Measurements from ENCODE around the gene ENO1.

GRCh38 chr1:8873506-8874229 is 4.8 kb downstream of the ENO1 start:
- no peak for TF ChIP-seq TARDBP (IDR thresholded peaks at IDR 0.05)
- peak; percentile 41; the same call in 1 of the 2 replicates for TF ChIP-seq POLR2A (conservative IDR thresholded peaks at IDR 0.05)
- no peak for TF ChIP-seq CTCF (IDR thresholded peaks at IDR 0.05 in 2 of 3, conservative IDR thresholded peaks at IDR 0.05 in 1 of 3; ENCODE audit: insufficient read depth in 2 of 3, low read depth in 1 of 3, low read length in 3 of 3)
- TF ChIP-seq CEBPB (tag; IDR thresholded peaks at IDR 0.05): no peak
- no peak for TF ChIP-seq TOE1 (IDR thresholded peaks at IDR 0.05; ENCODE audit: borderline replicate concordance)
- no peak for TF ChIP-seq TOE1 (CRISPR knock-in tag; IDR thresholded peaks at IDR 0.05; ENCODE audit: borderline replicate concordance, low read depth)
